ENCODE data around the gene HMGCS1.
"Not testable (repeated sequence)": the region's sequence is repeated elsewhere in the genome, so short reads cannot be mapped to it uniquely, and the experiment has no call there.

Gene HMGCS1

DNA sequence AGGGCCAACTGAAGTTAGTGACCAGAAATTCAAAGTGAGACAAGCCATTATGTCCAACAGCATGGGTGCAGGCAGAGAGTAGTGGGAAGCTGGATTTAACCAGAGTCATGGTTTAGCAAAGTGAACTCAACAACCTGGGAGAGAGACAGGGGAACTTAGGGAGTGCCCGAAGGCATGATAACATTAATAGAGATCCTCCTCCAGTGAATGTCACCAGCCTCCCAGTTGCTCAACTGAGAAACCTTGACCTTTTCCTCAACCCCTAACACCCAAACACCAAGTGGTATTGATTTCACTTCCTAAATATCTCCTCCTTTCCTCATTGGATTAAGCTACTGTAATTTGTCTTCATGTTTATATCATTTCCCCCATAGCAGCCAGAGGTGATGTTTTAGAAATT, 42.6 kb downstream of the HMGCS1 start:
- H3K4me1 ChIP-seq (ENCODE audit: control extremely low read depth in 1 of 4, control insufficient read depth in 4 of 4, insufficient read depth in 4 of 4, low read length in 3 of 4) = no peaks in the 10 kb centered on the region
- no peaks in the 10 kb centered on the region for H3K36me3 ChIP-seq (ENCODE audit: control insufficient read depth in 4 of 4, insufficient read depth in 4 of 4, low read length in 3 of 4)
- 80% methylated on average over 1 of the region's 1 CpG for WGBS (ENCODE audit: insufficient coverage)
- H3K27me3 ChIP-seq (replicated peaks in 2 of 5; ENCODE audit: control insufficient read depth in 4 of 5, insufficient read depth in 5 of 5, low read length in 4 of 5) = peaks cover 0 to 3% (median 0%) of the 10 kb centered on the region in 5 experiments
- ChIA-PET CTCF (no interaction called here), POLR2A (no interaction called here)
- peaks cover 0 to 6% (median 0%) of the 10 kb centered on the region in 5 experiments for H3K9me3 ChIP-seq (ENCODE audit: control extremely low read depth in 1 of 5, control insufficient read depth in 4 of 5, insufficient read depth in 2 of 5, low read depth in 1 of 5, low read length in 4 of 5)
- no peak for DNase-seq
- H3K4me3 ChIP-seq (ENCODE audit: control insufficient read depth in 1 of 7, extremely low read depth in 1 of 7, insufficient read depth in 4 of 7, low read depth in 2 of 7, low read length in 6 of 7) = no peak overlapping the region
- no peak overlapping the region for H3K27ac ChIP-seq (ENCODE audit: insufficient read depth in 1 of 2, low read depth in 1 of 2, low read length in 2 of 2, poor library complexity in 1 of 2, severe bottlenecking in 2 of 2)

DNA sequence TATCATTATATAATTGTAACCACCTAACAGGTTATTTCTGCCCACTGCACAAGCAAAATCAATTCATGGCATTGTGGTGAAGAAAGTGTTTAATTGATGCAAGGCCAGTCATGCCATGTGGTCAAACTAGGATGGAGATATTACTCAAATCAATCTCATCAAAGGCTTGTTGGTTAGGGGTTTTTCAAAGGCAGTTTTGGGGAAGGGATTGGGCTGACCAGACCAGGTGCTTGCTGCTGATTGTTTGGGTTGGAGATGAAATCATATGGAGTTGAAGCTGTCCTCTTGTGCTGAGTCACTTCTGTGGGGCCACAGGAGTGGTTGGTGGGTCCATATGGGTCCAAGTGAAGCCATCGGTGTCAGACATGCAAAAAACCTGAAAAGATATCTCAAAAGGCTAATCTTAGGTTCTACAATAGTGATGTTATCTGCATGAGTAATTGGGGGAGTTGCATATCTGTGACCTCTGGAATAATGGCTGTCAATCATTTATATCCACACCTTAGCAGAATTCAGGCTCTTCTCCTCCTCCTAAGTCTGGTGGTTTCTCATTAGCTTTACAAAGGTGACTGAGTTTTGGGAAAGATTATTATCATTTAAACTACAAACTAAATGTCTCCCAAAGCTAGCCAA, 44.9 kb downstream of the HMGCS1 start:
- H3K27ac ChIP-seq (ENCODE audit: insufficient read depth in 1 of 2, low read depth in 1 of 2, low read length in 2 of 2, poor library complexity in 1 of 2, severe bottlenecking in 2 of 2) = no peak overlapping the region
- ChIA-PET CTCF (no interaction called here), POLR2A (no interaction called here)
- H3K27me3 ChIP-seq (replicated peaks in 2 of 5; ENCODE audit: control insufficient read depth in 4 of 5, insufficient read depth in 5 of 5, low read length in 4 of 5) = peaks cover 0 to 3% (median 0%) of the 10 kb centered on the region in 5 experiments
- H3K4me1 ChIP-seq (ENCODE audit: control extremely low read depth in 1 of 4, control insufficient read depth in 4 of 4, insufficient read depth in 4 of 4, low read length in 3 of 4) = no peaks in the 10 kb centered on the region
- WGBS (ENCODE audit: insufficient coverage) = 83% methylated on average over 1 of the region's 1 CpG
- peaks cover 0 to 6% (median 0%) of the 10 kb centered on the region in 5 experiments for H3K9me3 ChIP-seq (ENCODE audit: control extremely low read depth in 1 of 5, control insufficient read depth in 4 of 5, insufficient read depth in 2 of 5, low read depth in 1 of 5, low read length in 4 of 5)
- DNase-seq = no peak
- no peaks in the 10 kb centered on the region for H3K36me3 ChIP-seq (ENCODE audit: control insufficient read depth in 4 of 4, insufficient read depth in 4 of 4, low read length in 3 of 4)
- H3K4me3 ChIP-seq (ENCODE audit: control insufficient read depth in 1 of 7, extremely low read depth in 1 of 7, insufficient read depth in 4 of 7, low read depth in 2 of 7, low read length in 6 of 7) = no peak overlapping the region

DNA sequence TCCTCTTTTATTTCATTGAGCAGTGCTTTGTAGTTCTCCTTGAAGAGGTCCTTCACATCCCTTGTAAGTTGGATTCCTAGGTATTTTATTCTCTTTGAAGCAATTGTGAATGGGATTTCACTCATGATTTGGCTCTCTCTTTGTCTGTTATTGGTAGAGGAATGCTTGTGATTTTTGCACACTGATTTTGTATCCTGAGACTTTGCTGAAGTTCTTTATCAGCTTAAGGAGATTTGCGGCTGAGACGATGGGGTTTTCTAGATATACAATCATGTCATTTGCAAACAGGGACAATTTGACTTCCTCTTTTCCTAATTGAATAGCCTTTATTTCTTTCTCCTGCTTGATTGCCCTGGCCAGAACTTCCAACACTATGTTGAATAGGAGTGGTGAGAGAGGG, 50.9 kb downstream of the HMGCS1 start:
- H3K27ac ChIP-seq (ENCODE audit: insufficient read depth in 1 of 2, low read depth in 1 of 2, low read length in 2 of 2, poor library complexity in 1 of 2, severe bottlenecking in 2 of 2); CTCF ChIA-PET; H3K4me1 ChIP-seq (ENCODE audit: control extremely low read depth in 1 of 4, control insufficient read depth in 4 of 4, insufficient read depth in 4 of 4, low read length in 3 of 4); H3K4me3 ChIP-seq (ENCODE audit: control insufficient read depth in 1 of 7, extremely low read depth in 1 of 7, insufficient read depth in 4 of 7, low read depth in 2 of 7, low read length in 6 of 7); POLR2A ChIA-PET; DNase-seq; H3K9me3 ChIP-seq (ENCODE audit: control extremely low read depth in 1 of 5, control insufficient read depth in 4 of 5, insufficient read depth in 2 of 5, low read depth in 1 of 5, low read length in 4 of 5); H3K36me3 ChIP-seq (ENCODE audit: control insufficient read depth in 4 of 4, insufficient read depth in 4 of 4, low read length in 3 of 4); H3K27me3 ChIP-seq (replicated peaks in 2 of 5; ENCODE audit: control insufficient read depth in 4 of 5, insufficient read depth in 5 of 5, low read length in 4 of 5): not testable (repeated sequence)
- WGBS (ENCODE audit: insufficient coverage) = no CpG with 5 or more reads among the region's 2 CpGs

DNA sequence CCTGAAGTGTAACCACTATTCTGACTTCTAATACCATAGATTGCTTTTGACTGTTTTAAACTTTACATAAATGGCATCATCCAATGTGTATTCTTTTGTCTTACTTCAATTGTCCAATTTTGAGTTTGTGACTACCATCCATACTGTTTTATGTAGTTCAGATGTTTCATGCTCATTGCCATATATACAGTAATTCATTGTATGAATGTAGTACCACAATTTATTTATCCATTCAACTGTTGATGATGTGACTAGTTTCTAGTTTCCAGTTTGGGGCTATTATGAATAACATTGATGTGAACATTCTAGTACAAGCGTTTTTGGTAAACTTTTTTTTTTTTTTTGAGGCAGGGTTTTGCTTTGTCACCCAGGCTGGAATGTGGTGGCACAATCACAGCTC, 55.1 kb downstream of the HMGCS1 start:
- Histone ChIP-seq H3K27ac (ENCODE audit: insufficient read depth in 1 of 2, low read depth in 1 of 2, low read length in 2 of 2, poor library complexity in 1 of 2, severe bottlenecking in 2 of 2) (no peak overlapping the region), H3K9me3 (ENCODE audit: control extremely low read depth in 1 of 5, control insufficient read depth in 4 of 5, insufficient read depth in 2 of 5, low read depth in 1 of 5, low read length in 4 of 5) (no peaks in the 10 kb centered on the region), H3K4me1 (ENCODE audit: control extremely low read depth in 1 of 4, control insufficient read depth in 4 of 4, insufficient read depth in 4 of 4, low read length in 3 of 4) (no peaks in the 10 kb centered on the region), H3K27me3 (replicated peaks in 2 of 5; ENCODE audit: control insufficient read depth in 4 of 5, insufficient read depth in 5 of 5, low read length in 4 of 5) (peaks cover 0 to 2% (median 0%) of the 10 kb centered on the region in 5 experiments), H3K4me3 (ENCODE audit: control insufficient read depth in 1 of 7, extremely low read depth in 1 of 7, insufficient read depth in 4 of 7, low read depth in 2 of 7, low read length in 6 of 7) (no peak overlapping the region), H3K36me3 (ENCODE audit: control insufficient read depth in 4 of 4, insufficient read depth in 4 of 4, low read length in 3 of 4) (no peaks in the 10 kb centered on the region)
- CTCF ChIA-PET = no interaction called here
- 78% methylated on average over 1 of the region's 1 CpG for WGBS (ENCODE audit: insufficient coverage)
- no peak for DNase-seq
- POLR2A ChIA-PET = no interaction called here

DNA sequence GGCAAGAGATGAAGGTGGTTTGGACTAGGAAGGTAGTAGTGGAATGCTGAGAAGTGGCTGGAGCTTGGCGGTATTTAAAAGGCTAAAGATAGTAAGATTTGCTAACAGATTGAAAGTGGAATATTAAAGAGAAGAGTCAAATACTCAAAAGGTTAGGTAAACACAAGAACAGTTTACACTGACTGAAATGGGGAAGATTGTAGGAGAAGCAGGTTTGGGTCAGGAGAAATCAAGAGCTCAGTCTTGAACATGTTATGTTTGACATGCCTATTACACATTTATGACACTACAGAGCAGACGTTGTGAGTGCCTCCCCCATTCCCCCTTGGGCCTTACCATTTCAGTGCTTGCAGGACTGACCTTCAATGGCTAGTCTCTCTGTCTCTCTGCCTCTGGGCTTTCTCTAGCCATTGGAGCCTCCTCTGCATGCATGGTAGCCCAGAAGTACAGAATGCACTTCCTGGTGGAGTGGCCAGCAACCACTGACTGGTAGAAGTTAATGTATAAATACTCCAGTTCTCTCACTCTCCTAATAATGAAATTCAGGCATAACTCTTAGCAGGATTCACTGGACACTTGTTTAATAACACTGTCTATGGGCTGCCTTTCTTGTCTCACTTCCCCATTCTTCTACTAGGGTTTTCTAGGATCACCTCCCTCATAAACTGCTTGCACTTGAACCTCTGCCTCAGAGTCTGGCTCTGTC, 56.8 kb downstream of the HMGCS1 start:
- WGBS (ENCODE audit: insufficient coverage) = 90% methylated on average over 2 of the region's 2 CpGs
- ChIA-PET CTCF (no interaction called here), POLR2A (no interaction called here)
- Histone ChIP-seq H3K27ac (ENCODE audit: insufficient read depth in 1 of 2, low read depth in 1 of 2, low read length in 2 of 2, poor library complexity in 1 of 2, severe bottlenecking in 2 of 2) (no peak overlapping the region), H3K4me3 (ENCODE audit: control insufficient read depth in 1 of 7, extremely low read depth in 1 of 7, insufficient read depth in 4 of 7, low read depth in 2 of 7, low read length in 6 of 7) (no peak overlapping the region), H3K27me3 (replicated peaks in 2 of 5; ENCODE audit: control insufficient read depth in 4 of 5, insufficient read depth in 5 of 5, low read length in 4 of 5) (peaks cover 0 to 2% (median 0%) of the 10 kb centered on the region in 5 experiments), H3K36me3 (ENCODE audit: control insufficient read depth in 4 of 4, insufficient read depth in 4 of 4, low read length in 3 of 4) (no peaks in the 10 kb centered on the region), H3K4me1 (ENCODE audit: control extremely low read depth in 1 of 4, control insufficient read depth in 4 of 4, insufficient read depth in 4 of 4, low read length in 3 of 4) (no peaks in the 10 kb centered on the region), H3K9me3 (ENCODE audit: control extremely low read depth in 1 of 5, control insufficient read depth in 4 of 5, insufficient read depth in 2 of 5, low read depth in 1 of 5, low read length in 4 of 5) (no peaks in the 10 kb centered on the region)
- no peak for DNase-seq

DNA sequence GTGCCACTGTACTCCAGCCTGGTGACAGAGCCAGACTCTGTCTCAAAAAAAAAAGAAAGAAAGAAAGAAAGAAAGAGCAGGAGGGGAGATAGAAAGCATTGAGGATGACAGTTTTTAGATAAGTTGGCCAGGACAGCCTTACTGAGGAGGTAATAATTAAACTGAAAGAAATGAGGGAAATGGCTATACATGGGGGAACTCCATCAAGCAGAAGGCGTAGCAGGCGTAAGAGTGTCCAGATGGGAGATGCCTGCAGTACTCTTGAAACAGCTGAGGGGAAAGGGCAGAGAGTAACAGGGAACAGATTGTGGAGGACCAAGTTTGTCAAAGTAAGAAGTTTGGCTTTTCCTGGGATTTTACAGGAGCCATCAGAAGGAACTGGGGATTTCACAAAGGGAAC, 57.5 kb downstream of the HMGCS1 start:
- CTCF ChIA-PET = no interaction called here

DNA sequence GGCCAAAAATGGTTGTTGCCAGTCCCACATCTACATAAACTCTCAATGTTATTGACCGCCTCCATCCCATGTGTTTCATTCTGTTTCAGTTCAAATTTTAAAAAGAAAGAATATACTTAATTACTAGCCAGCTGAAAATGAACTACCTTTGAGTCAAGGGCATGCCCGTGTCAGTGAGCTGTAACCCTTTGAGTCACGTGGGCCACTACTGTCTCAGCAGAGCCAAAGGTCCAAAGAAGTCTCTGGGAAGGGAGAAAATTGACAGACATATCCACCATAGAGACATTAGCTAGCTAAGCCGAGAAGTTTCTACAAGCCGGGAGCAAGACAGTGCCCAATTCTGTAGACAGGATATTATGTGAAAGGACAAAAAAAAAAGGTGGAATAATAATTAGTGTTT, 61.5 kb downstream of the HMGCS1 start:
- WGBS (ENCODE audit: insufficient coverage) = 86% methylated on average over 3 of the region's 5 CpGs
- ChIA-PET CTCF (no interaction called here), POLR2A (no interaction called here)

More for the DNA sequence above, 57.5 kb downstream of the HMGCS1 start:
- no peaks in the 10 kb centered on the region for H3K36me3 ChIP-seq (ENCODE audit: control insufficient read depth in 4 of 4, insufficient read depth in 4 of 4, low read length in 3 of 4)
- no peak for DNase-seq
- no peaks in the 10 kb centered on the region for H3K4me1 ChIP-seq (ENCODE audit: control extremely low read depth in 1 of 4, control insufficient read depth in 4 of 4, insufficient read depth in 4 of 4, low read length in 3 of 4)
- H3K4me3 ChIP-seq (ENCODE audit: control insufficient read depth in 1 of 7, extremely low read depth in 1 of 7, insufficient read depth in 4 of 7, low read depth in 2 of 7, low read length in 6 of 7) = no peak overlapping the region
- H3K27ac ChIP-seq (ENCODE audit: insufficient read depth in 1 of 2, low read depth in 1 of 2, low read length in 2 of 2, poor library complexity in 1 of 2, severe bottlenecking in 2 of 2) = no peak overlapping the region
- POLR2A ChIA-PET = no interaction called here
- no peaks in the 10 kb centered on the region for H3K9me3 ChIP-seq (ENCODE audit: control extremely low read depth in 1 of 5, control insufficient read depth in 4 of 5, insufficient read depth in 2 of 5, low read depth in 1 of 5, low read length in 4 of 5)
- 100% methylated on average over 1 of the region's 2 CpGs for WGBS (ENCODE audit: insufficient coverage)
- H3K27me3 ChIP-seq (replicated peaks in 2 of 5; ENCODE audit: control insufficient read depth in 4 of 5, insufficient read depth in 5 of 5, low read length in 4 of 5) = peaks cover 0 to 2% (median 0%) of the 10 kb centered on the region in 5 experiments

More for the DNA sequence above, 61.5 kb downstream of the HMGCS1 start:
- no peaks in the 10 kb centered on the region for H3K36me3 ChIP-seq (ENCODE audit: control insufficient read depth in 4 of 4, insufficient read depth in 4 of 4, low read length in 3 of 4)
- H3K27ac ChIP-seq (ENCODE audit: insufficient read depth in 1 of 2, low read depth in 1 of 2, low read length in 2 of 2, poor library complexity in 1 of 2, severe bottlenecking in 2 of 2) = no peak overlapping the region
- H3K4me3 ChIP-seq (ENCODE audit: control insufficient read depth in 1 of 7, extremely low read depth in 1 of 7, insufficient read depth in 4 of 7, low read depth in 2 of 7, low read length in 6 of 7) = no peak overlapping the region
- H3K27me3 ChIP-seq (replicated peaks in 2 of 5; ENCODE audit: control insufficient read depth in 4 of 5, insufficient read depth in 5 of 5, low read length in 4 of 5) = peaks cover 0 to 3% (median 0%) of the 10 kb centered on the region in 5 experiments
- H3K4me1 ChIP-seq (ENCODE audit: control extremely low read depth in 1 of 4, control insufficient read depth in 4 of 4, insufficient read depth in 4 of 4, low read length in 3 of 4) = no peaks in the 10 kb centered on the region
- no peaks in the 10 kb centered on the region for H3K9me3 ChIP-seq (ENCODE audit: control extremely low read depth in 1 of 5, control insufficient read depth in 4 of 5, insufficient read depth in 2 of 5, low read depth in 1 of 5, low read length in 4 of 5)
- no peak for DNase-seq

Measured in common myeloid progenitor, CD34-positive (primary cell).